Heart left ventricle (tissue), 16 donors: Measurements from ENCODE around the gene LCE3D. TPM values are rescaled to one million over a fixed set of nuclear protein-coding genes. Genes with fewer than 3 reads are reported as not detected.
A peak's percentile ranks its signal among the peaks of the same experiment; 100 is the strongest.

Experiments used
- ATAC-seq, 4 donors: fragments of 200-7000 bp; cut with Tn5 transposase; one replicate each; pipeline ENCODE4 v1.9.1; 2020 to 2022; ENCODE audit warnings: moderate library complexity in 4 of 4, mild to moderate bottlenecking in 3 of 4, moderate number of reproducible peaks in 1 of 4
- DNase-seq, 5 donors: peaks; one replicate each; pipeline ENCODE4 v3.0.0-alpha.2; 2020
- H3K27ac ChIP-seq, 12 donors: fragments of 200-600 bp; sonication (generic) in 4 of 12; one replicate each; pipeline versions ENCODE4 v1.5.0 to v1.8.0; 2016 to 2022; ENCODE audit warnings: mild to moderate bottlenecking in 2 of 12
- H3K27me3 ChIP-seq, 9 donors: fragments of 200-600 bp; sonication (generic) in 2 of 9; one replicate each; pipeline versions ENCODE4 v1.5.1 to v1.8.0; 2016 to 2022; ENCODE audit warnings: mild to moderate bottlenecking in 3 of 9
- H3K36me3 ChIP-seq, 9 donors: fragments of 200-600 bp; sonication (generic) in 2 of 9; one replicate each; pipeline versions ENCODE4 v1.5.0 to v1.8.0; 2018 to 2022; ENCODE audit warnings: mild to moderate bottlenecking in 2 of 9
- H3K4me1 ChIP-seq, 12 donors: fragments of 200-600 bp; sonication (generic) in 4 of 12; one replicate each; pipeline versions ENCODE4 v1.5.0 to v1.8.0; 2016 to 2022; ENCODE audit warnings: mild to moderate bottlenecking in 3 of 12
- H3K4me3 ChIP-seq, 12 donors: fragments of 200-600 bp; sonication (generic) in 4 of 12; one replicate each; pipeline versions ENCODE4 v1.5.0 to v1.8.0; 2017 to 2022; ENCODE audit warnings: mild to moderate bottlenecking in 9 of 12, moderate library complexity in 4 of 12
- H3K9me3 ChIP-seq, 12 donors: fragments of 200-600 bp; sonication (generic) in 4 of 12; one replicate each; pipeline versions ENCODE4 v1.5.0 to v1.8.0; 2016 to 2022; ENCODE audit warnings: mild to moderate bottlenecking in 1 of 12
- CTCF ChIP-seq, 12 donors: fragments of 200-600 bp; sonication (generic) in 4 of 12; IDR thresholded peaks; one replicate each; pipeline versions ENCODE4 v1.5.0 to v1.8.0; 2018 to 2022; ENCODE audit warnings: antibody characterized with exemption in 12 of 12, mild to moderate bottlenecking in 5 of 12
- POLR2A ChIP-seq, 2 donors: fragments of 450-650 bp; IDR thresholded peaks; one replicate each; pipeline ENCODE4 v1.6.1; 2017; ENCODE audit warnings: antibody characterized with exemption in 2 of 2, mild to moderate bottlenecking in 2 of 2, moderate library complexity in 2 of 2
- WGBS, 4 donors: extraction: QIAGEN DNeasy Blood & Tissue Kit in 2 of 4; methylation state at CpG; one replicate each; pipeline versions ENCODE4 v1.1.5 to v1.1.7; 2013 to 2018; 5-methylcytosine and 5-hydroxymethylcytosine counted together
- intact Hi-C, 10 donors: fragments of 100-400 bp; cut with DNase I; formaldehyde crosslinking; loops; one replicate each; pipeline versions ENCODE4 v1.11.1 to v1.14.2; 2022
- long read RNA-seq, 3 donors: library from polyadenylated mRNA; unstranded; transcript quantifications; one replicate each; pipeline ENCODE4 v2.0.0, GENCODE V29; 2020 to 2021
- polyA plus RNA-seq, 2 donors: library from polyadenylated mRNA; stranded (reverse); fragments of 200-250 nt; gene quantifications; one replicate each; pipeline ENCODE4 v1.2.3, GENCODE V29; 2013
- total RNA-seq, 9 donors: library from RNA; depleted of rRNA in 2 of 9; stranded (reverse); fragments of >200 nt in 2 of 9; fragmentation: NEBNext Ultra II Directional in 3 of 9; extraction: Animal tissue kit (Norgen Biotek cat#: 25700) in 3 of 9; gene quantifications; one replicate each; pipeline versions ENCODE4 v1.1.0 to v1.2.4, GENCODE V29; 2016 to 2023
- donor health status: ischemic (EF 13 %, LVEDD 7.1; RV severe dilation, severe dysfunction).
- donor health status: healthy with polysubstance abuse.
- donor health status: DM: no; HTN: yes; CAD: no.
- donor health status: DM: no; HTN: no; CAD: no.
- donor health status: ischemic (EF 25% LVEDD 6.9; RV normal size, moderate dysfunction).
- donor health status: ischemic (EF 25% LVEDD 5.7; RV mildly dilated, moderate dysfunction).
- donor health status: healthy.
- donor health status: DM: yes; HTN: yes; CAD: no.
- donor health status: ischemic (EF 35%, LVEDD 5.7; RV mildly dilated, moderate dysfunction).
- donor health status: nonischemic (EF 11% LVEDD 7.7; RV severe dilation, severe dysfunction).
- donor health status: DM: yes; HTN: yes; CAD: no.
- donor health status: PGD.
- donor health status: ischemic (EF 29% LVEDD 5.4; RV normal size, mild dysfunction).
- donor health status: nonischemic (EF 23%, LVEDD 6.1; RV moderate dilation, normal function).

Gene LCE3D
- not detected for total RNA-seq
- polyA plus RNA-seq = not detected
- long read RNA-seq, donor 1 = 0 reads
- long read RNA-seq, donor 2 = 0 reads
- long read RNA-seq, donor 3 = 0 reads

DNA sequence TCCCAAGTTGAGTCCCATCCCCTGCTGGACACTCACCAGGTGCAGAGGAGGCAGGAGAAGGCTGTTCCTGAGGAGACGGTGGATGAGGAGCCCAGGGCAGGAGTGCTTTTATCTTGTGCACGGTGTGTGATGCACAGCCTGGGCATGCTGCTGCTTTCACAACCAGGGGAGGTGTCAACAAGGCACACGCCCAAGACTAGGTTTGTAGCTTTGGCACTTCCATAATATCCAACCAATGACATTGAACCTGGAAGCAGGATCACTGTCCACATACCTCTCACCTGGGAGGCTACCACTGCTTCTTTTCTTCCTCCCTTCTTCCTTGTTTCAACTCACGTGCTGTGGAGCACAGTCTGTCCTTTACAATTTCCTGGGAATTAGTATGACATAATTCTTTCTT lies at the start of gene LCE3D:
Gene LCE3D, minus strand, starts transcription at position 84 of the 400 bp plus-strand sequence. CDS start 580 bp downstream, outside the sequence.
- ATAC-seq (no peak), DNase-seq (no peak)
- intact Hi-C loops = no loop called here
- TF ChIP-seq POLR2A (IDR thresholded peaks at IDR 0.05) = no peak
- TF ChIP-seq CTCF (IDR thresholded peaks at IDR 0.05) = no peak
- Histone ChIP-seq H3K27me3 (peaks cover 0 to 4% (median 0%) of the 10 kb centered on the region in 9 donors), H3K4me3 (no peak within 1 kb of the TSS), H3K36me3 (no peaks in the 10 kb centered on the region), H3K27ac (no peak within 1 kb of the TSS), H3K9me3 (no peaks in the 10 kb centered on the region), H3K4me1 (no peaks in the 10 kb centered on the region)
- 59 to 67% (median 63%) methylated on average over 4 of the region's 4 CpGs for WGBS, 4 donors

DNA sequence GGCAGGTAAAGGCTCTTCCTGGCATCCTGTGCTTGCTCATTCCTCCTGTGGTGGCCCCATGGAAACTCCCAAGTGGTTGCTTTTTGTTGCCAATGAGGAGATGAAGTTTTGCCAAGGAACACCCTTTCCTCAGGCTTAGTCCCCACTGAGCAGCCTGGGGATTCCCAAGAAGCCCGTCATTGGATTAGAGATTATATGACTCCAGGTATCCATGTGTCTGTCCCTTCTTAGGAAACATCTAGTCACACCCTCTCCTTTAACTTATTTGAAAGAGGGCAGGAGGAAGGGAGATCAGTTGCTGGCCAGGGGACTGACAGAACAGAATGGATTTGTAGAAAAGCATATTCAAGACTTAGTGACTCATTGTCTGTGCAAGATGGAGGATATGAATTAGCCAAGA lies 46.4 kb upstream of the LCE3D start:
- ATAC-seq (no peak), DNase-seq (no peak)
- Histone ChIP-seq H3K9me3 (no peaks in the 10 kb centered on the region), H3K27ac (no peak overlapping the region), H3K36me3 (no peaks in the 10 kb centered on the region), H3K27me3 (peaks cover 0 to 5% (median 0%) of the 10 kb centered on the region in 9 donors), H3K4me1 (no peaks in the 10 kb centered on the region), H3K4me3 (no peak overlapping the region)
- 44 to 80% (median 72%) methylated on average over 1 of the region's 1 CpG for WGBS, 4 donors
- TF ChIP-seq CTCF (IDR thresholded peaks at IDR 0.05) (no peak), POLR2A (IDR thresholded peaks at IDR 0.05) (no peak)
- intact Hi-C loops = no loop called here

GRCh38 chr1:152623203-152623844 lies 43.0 kb upstream of the LCE3D start:
- H3K27ac ChIP-seq = no peak overlapping the region
- H3K27me3 ChIP-seq = peaks cover 0 to 5% (median 0%) of the 10 kb centered on the region in 9 donors
- no peak overlapping the region for H3K4me3 ChIP-seq
- no peaks in the 10 kb centered on the region for H3K36me3 ChIP-seq
- H3K4me1 ChIP-seq = no peaks in the 10 kb centered on the region
- peaks cover 0 to 16% (median 4%) of the 10 kb centered on the region in 12 donors for H3K9me3 ChIP-seq
- intact Hi-C loops = no loop called here
- DNase-seq (peak in 2 of 5 donors; percentile 23 to 58), ATAC-seq (no peak)
- WGBS, 4 donors = 15 to 32% (median 25%) methylated on average over 29 of the region's 29 CpGs
- TF ChIP-seq POLR2A (IDR thresholded peaks at IDR 0.05) (no peak), CTCF (IDR thresholded peaks at IDR 0.05) (peak in 1 of 12 donors; percentile 16)

- TF ChIP-seq POLR2A (IDR thresholded peaks at IDR 0.05) (no peak), CTCF (IDR thresholded peaks at IDR 0.05) (no peak)
- WGBS, 4 donors = 51 to 75% (median 61%) methylated on average over 7 to 10 of the region's 10 CpGs
- no peaks in the 10 kb centered on the region for H3K36me3 ChIP-seq
- H3K4me3 ChIP-seq = no peak within 1 kb of the TSS
- no peak for ATAC-seq
- peaks cover 0 to 21% (median 8%) of the 10 kb centered on the region in 12 donors for H3K9me3 ChIP-seq
- H3K27ac ChIP-seq = no peak within 1 kb of the TSS
- no peaks in the 10 kb centered on the region for H3K4me1 ChIP-seq
- no peak for DNase-seq
- H3K27me3 ChIP-seq = peaks cover 0 to 5% (median 0%) of the 10 kb centered on the region in 9 donors
- intact Hi-C loops = no loop called here
Observed at GRCh38 chr1:152622803-152623202, 42.5 kb upstream of the LCE3D start, which contains the start of gene LCE3A. Gene LCE3A (minus strand): TSS chr1:152623103. CDS start chr1:152623103, 0 bp downstream.
